Tibial nerve (tissue), 4 donors: Measurements from ENCODE around the gene ZBTB8OS. TPM values are rescaled to one million over a fixed set of nuclear protein-coding genes. Genes with fewer than 3 reads are reported as not detected.
"Not testable (repeated sequence)": the region's sequence is repeated elsewhere in the genome, so short reads cannot be mapped to it uniquely, and the experiment has no call there.

ENCODE experiments used
- DNase-seq, 2 donors: peaks; one replicate each; pipeline ENCODE4 v3.0.0-alpha.2; 2019; ENCODE audit warnings: low spot score in 2 of 2
- H3K27ac ChIP-seq, 4 donors: fragments of 200-600 bp; sonication (generic) in 3 of 4; one replicate each; pipeline ENCODE4 v1.5.1; 2017 to 2019; ENCODE audit warnings: mild to moderate bottlenecking in 1 of 4
- H3K27me3 ChIP-seq, 2 donors: fragments of 200-600 bp; sonication (generic) in 1 of 2; one replicate each; pipeline versions ENCODE4 v1.5.1 to v1.6.0; 2017 to 2019
- H3K36me3 ChIP-seq, 3 donors: fragments of 200-600 bp; sonication (generic); one replicate each; pipeline ENCODE4 v1.5.1; 2018 to 2019
- H3K4me1 ChIP-seq, 4 donors: fragments of 200-600 bp; sonication (generic) in 3 of 4; one replicate each; pipeline ENCODE4 v1.5.1; 2017 to 2019
- H3K4me3 ChIP-seq, 4 donors: fragments of 200-600 bp; sonication (generic) in 3 of 4; one replicate each; pipeline ENCODE4 v1.5.1; 2017 to 2019; ENCODE audit warnings: mild to moderate bottlenecking in 1 of 4, moderate library complexity in 1 of 4
- H3K9me3 ChIP-seq, 4 donors: fragments of 200-600 bp; sonication (generic) in 3 of 4; one replicate each; pipeline ENCODE4 v1.5.1; 2017 to 2019
- EP300 ChIP-seq, 2 donors: sonication (generic); formaldehyde crosslinking; IDR thresholded peaks; one replicate each; pipeline ENCODE4 v1.6.1; 2017; ENCODE audit warnings: antibody characterized with exemption in 2 of 2, mild to moderate bottlenecking in 1 of 2
- POLR2A ChIP-seq, 2 donors: fragments of 450-650 bp; IDR thresholded peaks; one replicate each; pipeline ENCODE4 v1.6.1; 2017; ENCODE audit warnings: antibody characterized with exemption in 2 of 2, mild to moderate bottlenecking in 2 of 2, moderate library complexity in 2 of 2
- WGBS, 2 donors: methylation state at CpG; one replicate each; pipeline ENCODE4 v1.1.5; 2018; 5-methylcytosine and 5-hydroxymethylcytosine counted together
- total RNA-seq, 4 donors: library from RNA; depleted of rRNA; stranded (reverse); fragments of >200 nt; gene quantifications; one replicate each; pipeline ENCODE4 v1.1.0, GENCODE V29; 2016
- TF ChIP-seq, protein P1 (sequence below), 5 experiments: fragments of 200-600 bp in 3 of 5; fragments of 450-650 bp in 2 of 5; sonication (generic) in 3 of 5; IDR thresholded peaks; one replicate each; pipeline ENCODE4 v1.5.1; 2016 to 2019; ENCODE audit warnings: antibody characterized with exemption in 5 of 5, mild to moderate bottlenecking in 3 of 5, moderate library complexity in 2 of 5

ZBTB8OS gene
- total RNA-seq, 4 donors from 2014 or later: 12.2 to 38.1 (median 23.8) TPM

DNA sequence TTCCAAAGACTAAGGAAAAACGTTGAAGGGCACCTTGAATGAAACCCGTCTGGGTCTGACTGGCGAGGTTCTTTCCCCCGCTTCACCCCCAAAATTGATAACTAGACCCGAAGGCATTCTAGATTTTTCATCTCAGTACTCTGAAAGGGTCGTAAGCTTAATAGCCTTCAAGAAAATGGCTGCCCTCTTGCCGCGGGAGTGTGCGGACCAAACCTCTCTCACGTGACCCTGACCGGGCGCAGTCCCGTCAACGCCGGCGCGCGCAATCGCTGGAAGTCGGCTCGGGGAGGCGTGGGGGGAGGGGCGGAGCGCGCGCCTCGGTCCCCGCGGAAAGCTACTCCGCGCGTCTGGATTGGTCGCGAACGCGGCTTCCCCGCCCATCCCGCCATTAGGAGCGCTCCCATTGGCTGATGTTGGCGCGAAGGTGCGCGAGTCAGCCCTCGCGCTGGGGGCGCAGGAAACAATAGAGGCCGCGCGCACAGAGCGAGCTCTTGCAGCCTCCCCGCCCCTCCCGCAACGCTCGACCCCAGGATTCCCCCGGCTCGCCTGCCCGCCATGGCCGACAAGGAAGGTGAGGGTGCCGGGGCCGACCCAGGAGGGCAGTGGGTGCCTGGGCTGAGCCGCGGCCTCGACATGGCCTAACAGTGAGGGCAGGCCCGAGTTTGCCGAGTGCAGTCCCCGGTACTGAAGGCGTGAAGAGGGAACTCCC is 556 bp upstream of the ZBTB8OS start, which contains the start of gene RBBP4:
Gene RBBP4, plus strand, starts transcription at position 457 of the 709 bp plus-strand sequence. Its CDS starts 99 bp downstream, at position 556.
- WGBS, 2 donors: 0 to 2% methylated on average over 29 to 51 of the region's 67 CpGs
- Histone ChIP-seq H3K27me3 (no peaks in the 10 kb centered on the region), H3K9me3 (no peaks in the 10 kb centered on the region), H3K4me1 (peaks cover 0 to 62% (median 25%) of the 10 kb centered on the region in 4 donors), H3K36me3 (peaks cover 0 to 32% (median 10%) of the 10 kb centered on the region in 3 donors), H3K27ac (peak within 1 kb of the TSS; percentile 99 to 100 (median 100)), H3K4me3 (peak within 1 kb of the TSS; percentile 56 to 93 (median 71))
- peak; percentile 86 to 91 for TF ChIP-seq POLR2A (IDR thresholded peaks at IDR 0.05)
- TF ChIP-seq, protein P1, sequence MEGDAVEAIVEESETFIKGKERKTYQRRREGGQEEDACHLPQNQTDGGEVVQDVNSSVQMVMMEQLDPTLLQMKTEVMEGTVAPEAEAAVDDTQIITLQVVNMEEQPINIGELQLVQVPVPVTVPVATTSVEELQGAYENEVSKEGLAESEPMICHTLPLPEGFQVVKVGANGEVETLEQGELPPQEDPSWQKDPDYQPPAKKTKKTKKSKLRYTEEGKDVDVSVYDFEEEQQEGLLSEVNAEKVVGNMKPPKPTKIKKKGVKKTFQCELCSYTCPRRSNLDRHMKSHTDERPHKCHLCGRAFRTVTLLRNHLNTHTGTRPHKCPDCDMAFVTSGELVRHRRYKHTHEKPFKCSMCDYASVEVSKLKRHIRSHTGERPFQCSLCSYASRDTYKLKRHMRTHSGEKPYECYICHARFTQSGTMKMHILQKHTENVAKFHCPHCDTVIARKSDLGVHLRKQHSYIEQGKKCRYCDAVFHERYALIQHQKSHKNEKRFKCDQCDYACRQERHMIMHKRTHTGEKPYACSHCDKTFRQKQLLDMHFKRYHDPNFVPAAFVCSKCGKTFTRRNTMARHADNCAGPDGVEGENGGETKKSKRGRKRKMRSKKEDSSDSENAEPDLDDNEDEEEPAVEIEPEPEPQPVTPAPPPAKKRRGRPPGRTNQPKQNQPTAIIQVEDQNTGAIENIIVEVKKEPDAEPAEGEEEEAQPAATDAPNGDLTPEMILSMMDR (IDR thresholded peaks at IDR 0.05): peak in 2 of 5 experiments; percentile 39 to 52
- peak; percentile 27 to 94 for TF ChIP-seq EP300 (IDR thresholded peaks at IDR 0.05)
- DNase-seq: peak; percentile 93 to 94

DNA sequence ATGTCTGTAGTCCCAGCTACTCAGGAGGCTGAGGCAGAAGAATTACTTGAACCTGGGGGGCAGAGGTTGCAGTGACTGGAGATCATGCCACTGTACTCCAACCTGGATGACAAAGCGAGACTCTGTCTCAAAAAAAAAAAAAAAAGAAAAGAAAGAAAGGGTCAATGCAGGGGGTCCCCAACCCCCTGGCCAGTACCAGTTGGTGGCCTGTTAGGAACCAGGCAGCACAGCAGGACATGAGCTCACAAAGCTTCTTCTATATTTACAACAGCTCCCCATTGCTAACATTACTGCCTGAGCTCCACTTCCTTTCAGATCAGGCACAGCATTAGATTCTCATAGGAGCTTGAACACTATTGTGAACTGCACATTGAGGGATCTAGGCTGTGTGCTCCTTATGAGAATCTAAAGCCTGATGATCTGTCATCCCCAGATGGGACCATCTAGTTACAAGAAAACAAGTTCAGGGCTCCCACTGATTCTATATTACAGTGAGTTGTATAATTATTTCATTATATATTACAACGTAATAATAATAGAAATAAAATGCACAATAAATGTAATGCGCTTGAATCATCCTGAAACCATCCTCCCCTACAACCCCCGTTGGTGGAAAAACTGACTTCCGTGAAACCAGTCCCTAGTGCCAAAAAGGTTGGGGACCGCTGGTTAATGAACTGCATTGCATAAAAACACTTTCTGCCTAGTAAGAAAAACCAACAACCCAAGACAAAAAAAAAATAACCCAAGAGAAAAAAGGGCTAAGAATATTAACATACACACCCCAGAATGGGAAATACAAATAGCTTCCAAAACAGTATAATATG is 2.8 kb downstream of the ZBTB8OS start:
- H3K9me3 ChIP-seq: no peaks in the 10 kb centered on the region
- no peak overlapping the region for H3K27ac ChIP-seq
- H3K36me3 ChIP-seq: peaks cover 0 to 14% (median 0%) of the 10 kb centered on the region in 3 donors
- no peak for DNase-seq
- H3K4me3 ChIP-seq: no peak overlapping the region
- H3K27me3 ChIP-seq: no peaks in the 10 kb centered on the region
- WGBS, 2 donors: 76 to 82% methylated on average over 6 of the region's 6 CpGs
- TF ChIP-seq POLR2A (IDR thresholded peaks at IDR 0.05): no peak
- TF ChIP-seq, protein P1 (IDR thresholded peaks at IDR 0.05): no peak
- TF ChIP-seq EP300 (IDR thresholded peaks at IDR 0.05): no peak
- peaks cover 0 to 30% (median 19%) of the 10 kb centered on the region in 4 donors for H3K4me1 ChIP-seq

DNA sequence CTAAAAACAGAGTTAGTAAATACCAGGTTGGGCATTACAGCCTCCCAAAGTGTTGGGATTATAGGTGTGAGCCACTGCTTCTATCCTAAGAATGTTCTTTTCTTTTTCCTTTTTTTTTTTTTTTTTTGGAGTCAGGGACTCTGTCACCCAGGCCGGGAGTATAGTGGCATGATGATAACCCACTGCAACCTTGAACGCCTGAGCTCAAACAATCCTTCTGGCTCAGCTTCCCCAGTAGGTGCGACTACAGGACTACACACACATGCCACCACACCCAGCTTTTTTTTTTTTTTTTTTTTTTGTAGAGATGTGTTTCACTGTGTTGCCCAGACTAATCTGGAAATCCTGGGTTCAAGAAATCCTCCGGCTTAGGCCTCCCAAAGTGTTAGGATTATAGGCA is 5.9 kb downstream of the ZBTB8OS start:
- Histone ChIP-seq H3K36me3 (peaks cover 0 to 15% (median 0%) of the 10 kb centered on the region in 3 donors), H3K4me1 (peaks cover 0 to 16% (median 10%) of the 10 kb centered on the region in 4 donors), H3K4me3 (no peak overlapping the region), H3K9me3 (no peaks in the 10 kb centered on the region), H3K27ac (no peak overlapping the region), H3K27me3 (no peaks in the 10 kb centered on the region)
- no peak for DNase-seq
- 88 to 94% methylated on average over 4 of the region's 4 CpGs for WGBS, 2 donors
- TF ChIP-seq EP300 (IDR thresholded peaks at IDR 0.05): no peak
- TF ChIP-seq, protein P1 (IDR thresholded peaks at IDR 0.05): no peak
- TF ChIP-seq POLR2A (IDR thresholded peaks at IDR 0.05): no peak

DNA sequence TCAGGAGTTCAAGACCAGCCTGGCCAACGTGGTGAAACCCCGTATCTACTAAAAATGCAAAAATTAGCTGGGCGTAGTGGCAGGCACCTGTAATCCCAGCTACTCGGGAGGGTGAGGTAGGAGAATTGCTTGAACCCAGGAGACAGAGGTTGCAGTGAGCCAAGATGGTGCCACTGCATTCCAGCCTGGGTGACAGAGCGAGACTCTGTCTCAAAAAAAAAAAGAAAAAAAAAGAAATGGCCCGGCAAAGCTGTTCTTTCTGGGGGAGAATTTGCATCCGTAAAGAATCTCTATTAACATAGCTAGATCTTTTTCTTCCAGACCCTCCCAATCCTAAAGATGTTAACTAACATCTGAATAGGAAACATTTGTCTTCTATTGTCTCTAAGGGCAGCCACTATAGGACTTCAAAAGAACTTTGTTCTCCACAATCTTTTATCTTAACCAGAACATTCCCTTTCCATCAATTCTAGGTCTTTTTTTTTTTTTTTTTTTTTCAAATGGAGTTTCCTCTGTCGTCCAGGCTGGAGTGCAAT is 8.0 kb downstream of the ZBTB8OS start:
- peaks cover 0 to 21% (median 0%) of the 10 kb centered on the region in 3 donors for H3K36me3 ChIP-seq
- not testable (repeated sequence) for H3K27me3 ChIP-seq, H3K9me3 ChIP-seq, H3K4me3 ChIP-seq, H3K4me1 ChIP-seq, DNase-seq, H3K27ac ChIP-seq
- 61 to 64% methylated on average over 8 of the region's 8 CpGs for WGBS, 2 donors

DNA sequence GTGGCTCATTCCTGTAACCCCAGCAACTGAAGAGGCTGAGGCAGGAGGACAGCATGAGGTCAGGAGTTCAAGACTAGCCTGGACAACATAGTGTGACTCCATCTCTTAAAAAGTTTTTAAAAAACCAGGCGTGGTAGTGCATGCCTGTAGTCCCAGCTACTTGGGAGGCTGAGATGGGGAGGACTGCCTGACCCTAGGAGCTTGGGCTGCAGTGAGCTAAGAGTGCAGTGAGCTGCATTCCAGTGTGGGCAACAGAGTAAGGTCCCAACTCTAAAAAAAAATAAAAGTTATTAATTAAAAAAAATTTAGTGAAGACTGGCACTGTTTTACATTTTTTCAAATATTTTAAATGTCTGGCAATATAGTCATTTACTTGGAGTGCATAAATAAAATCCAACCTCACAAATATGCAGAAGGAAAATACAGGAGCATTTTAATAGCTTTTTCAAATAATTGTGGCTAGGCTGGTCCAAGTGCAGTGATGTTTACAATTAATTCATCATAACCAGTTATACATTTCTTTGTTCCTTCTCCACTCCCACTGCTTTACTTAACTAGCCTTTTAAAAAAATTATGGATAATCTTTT is 10.8 kb downstream of the ZBTB8OS start:
- no peak for DNase-seq
- Histone ChIP-seq H3K36me3 (peaks cover 0 to 10% (median 0%) of the 10 kb centered on the region in 3 donors), H3K4me1 (peaks cover 0 to 10% (median 0%) of the 10 kb centered on the region in 4 donors), H3K4me3 (no peak overlapping the region), H3K27ac (no peak overlapping the region), H3K27me3 (no peaks in the 10 kb centered on the region), H3K9me3 (no peaks in the 10 kb centered on the region)
- WGBS, 2 donors: 61 to 80% methylated on average over 1 of the region's 1 CpG
- TF ChIP-seq EP300 (IDR thresholded peaks at IDR 0.05) (no peak), POLR2A (IDR thresholded peaks at IDR 0.05) (no peak)
- TF ChIP-seq, protein P1 (IDR thresholded peaks at IDR 0.05): no peak
